ENCODE measurements around the gene ITPR1.

GRCh38 chr3:4696266-4696665 is 203.1 kb downstream of the ITPR1 start:
- TF ChIP-seq CTCF (IDR thresholded peaks at IDR 0.05) (no peak), POLR2A (IDR thresholded peaks at IDR 0.05) (no peak)
